Ovary (tissue), 9 donors: Measurements from ENCODE around the gene IGF2BP2. TPM values are rescaled to one million over a fixed set of nuclear protein-coding genes. Genes with fewer than 3 reads are reported as not detected.

Source experiments
- DNase-seq, 5 donors: peaks; one replicate each; pipeline ENCODE4 v3.0.0-alpha.2; 2019 to 2020
- H3K27ac ChIP-seq, 2 donors: fragments of 200-600 bp; one replicate each; pipeline versions ENCODE4 v1.5.1 to v1.8.0; 2019 to 2022
- H3K27me3 ChIP-seq: fragments of 200-600 bp; one replicate; pipeline ENCODE4 v1.8.0; 2022
- H3K36me3 ChIP-seq: fragments of 200-600 bp; sonication (generic); one replicate; pipeline ENCODE4 v1.5.1; 2019
- H3K4me1 ChIP-seq: one replicate; pipeline ENCODE4 v1.8.1; 2013; ENCODE audit warnings: mild to moderate bottlenecking, moderate library complexity; ENCODE audit not compliant: insufficient read depth
- H3K4me3 ChIP-seq: fragments of 200-600 bp; sonication (generic); one replicate; pipeline ENCODE4 v1.5.1; 2017
- H3K9me3 ChIP-seq, 2 donors: fragments of 200-600 bp in 1 of 2; sonication (generic) in 1 of 2; one replicate each; pipeline versions ENCODE4 v1.5.1 to v1.8.1; 2013 to 2019; ENCODE audit warnings: mild to moderate bottlenecking in 1 of 2, moderate library complexity in 1 of 2
- EP300 ChIP-seq: sonication (generic); formaldehyde crosslinking; IDR thresholded peaks from one replicate; pipeline ENCODE4 v1.6.1; 2017; ENCODE audit warnings: antibody characterized with exemption
- POLR2A ChIP-seq: fragments of 450-650 bp; IDR thresholded peaks from one replicate; pipeline ENCODE4 v1.6.1; 2017; ENCODE audit warnings: antibody characterized with exemption, mild to moderate bottlenecking, moderate library complexity
- WGBS, 3 donors: extraction: QIAGEN DNeasy Blood & Tissue Kit in 1 of 3; methylation state at CpG; one replicate each; pipeline versions ENCODE4 v1.1.5 to v1.1.7; 2013 to 2017; 5-methylcytosine and 5-hydroxymethylcytosine counted together
- intact Hi-C, 4 donors: fragments of 100-400 bp; cut with DNase I; formaldehyde crosslinking; loops; one replicate each; pipeline versions ENCODE4 v1.11.0 to v1.15.1; 2022 to 2023
- polyA plus RNA-seq, 2 donors: library from polyadenylated mRNA; stranded (reverse); fragments of 200-250 nt in 1 of 2; fragments of 350-450 nt in 1 of 2; fragmentation: Illumina TruSeq in 1 of 2; extraction: RNeasy Lipid Tissue Mini Kit (QIAGEN cat#74804) in 1 of 2; gene quantifications; one replicate each; pipeline ENCODE4 v1.2.3, GENCODE V29; 2013 to 2014
- total RNA-seq, 7 donors: library from RNA; depleted of rRNA in 2 of 7; stranded (reverse); fragments of >200 nt in 2 of 7; fragmentation: NEBNext Ultra II Directional in 3 of 7; extraction: Animal tissue kit (Norgen Biotek cat#: 25700) in 3 of 7; gene quantifications; one replicate each; pipeline versions ENCODE4 v1.1.0 to v1.2.4, GENCODE V29; 2016 to 2023
- TF ChIP-seq, protein P1 (sequence below), 3 donors: fragments of 450-650 bp in 2 of 3; fragments of 200-600 bp in 1 of 3; IDR thresholded peaks; one replicate each; pipeline versions ENCODE4 v1.5.1 to v1.8.0; 2016 to 2022; ENCODE audit warnings: antibody characterized with exemption in 3 of 3, mild to moderate bottlenecking in 1 of 3
- donor health status: DM: no; HTN: no; CAD: no; lungs with moderate emphysema.
- donor health status: DM: no; HTN: no; CAD: no.
- donor health status: Bipolar disorder and iron deficiency.
- donor health status: DM: yes; HTN: yes; CAD: no.
- donor health status: DM: no; HTN: no; CAD: no.
- donor health status: DM: yes; HTN: yes; CAD: no.

The IGF2BP2 gene
- total and polyA plus RNA-seq, 9 donors: 4.6 to 31.1 (median 13.7) TPM

- no peak for DNase-seq
- no peaks in the 10 kb centered on the region for H3K36me3 ChIP-seq
- no peaks in the 10 kb centered on the region for H3K4me1 ChIP-seq
- no peaks in the 10 kb centered on the region for H3K9me3 ChIP-seq
- WGBS, 3 donors: 93 to 100% (median 97%) methylated on average over 2 of the region's 2 CpGs
- no peak overlapping the region for H3K4me3 ChIP-seq
- no peak overlapping the region for H3K27ac ChIP-seq
- no peaks in the 10 kb centered on the region for H3K27me3 ChIP-seq
- no peak for TF ChIP-seq POLR2A
- no peak for TF ChIP-seq EP300
- TF ChIP-seq, protein P1, sequence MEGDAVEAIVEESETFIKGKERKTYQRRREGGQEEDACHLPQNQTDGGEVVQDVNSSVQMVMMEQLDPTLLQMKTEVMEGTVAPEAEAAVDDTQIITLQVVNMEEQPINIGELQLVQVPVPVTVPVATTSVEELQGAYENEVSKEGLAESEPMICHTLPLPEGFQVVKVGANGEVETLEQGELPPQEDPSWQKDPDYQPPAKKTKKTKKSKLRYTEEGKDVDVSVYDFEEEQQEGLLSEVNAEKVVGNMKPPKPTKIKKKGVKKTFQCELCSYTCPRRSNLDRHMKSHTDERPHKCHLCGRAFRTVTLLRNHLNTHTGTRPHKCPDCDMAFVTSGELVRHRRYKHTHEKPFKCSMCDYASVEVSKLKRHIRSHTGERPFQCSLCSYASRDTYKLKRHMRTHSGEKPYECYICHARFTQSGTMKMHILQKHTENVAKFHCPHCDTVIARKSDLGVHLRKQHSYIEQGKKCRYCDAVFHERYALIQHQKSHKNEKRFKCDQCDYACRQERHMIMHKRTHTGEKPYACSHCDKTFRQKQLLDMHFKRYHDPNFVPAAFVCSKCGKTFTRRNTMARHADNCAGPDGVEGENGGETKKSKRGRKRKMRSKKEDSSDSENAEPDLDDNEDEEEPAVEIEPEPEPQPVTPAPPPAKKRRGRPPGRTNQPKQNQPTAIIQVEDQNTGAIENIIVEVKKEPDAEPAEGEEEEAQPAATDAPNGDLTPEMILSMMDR (IDR thresholded peaks at IDR 0.05): no peak
- intact Hi-C loops: no loop called here
Observed at GRCh38 chr3:185691622-185692021, 133.2 kb downstream of the IGF2BP2 start.

DNA sequence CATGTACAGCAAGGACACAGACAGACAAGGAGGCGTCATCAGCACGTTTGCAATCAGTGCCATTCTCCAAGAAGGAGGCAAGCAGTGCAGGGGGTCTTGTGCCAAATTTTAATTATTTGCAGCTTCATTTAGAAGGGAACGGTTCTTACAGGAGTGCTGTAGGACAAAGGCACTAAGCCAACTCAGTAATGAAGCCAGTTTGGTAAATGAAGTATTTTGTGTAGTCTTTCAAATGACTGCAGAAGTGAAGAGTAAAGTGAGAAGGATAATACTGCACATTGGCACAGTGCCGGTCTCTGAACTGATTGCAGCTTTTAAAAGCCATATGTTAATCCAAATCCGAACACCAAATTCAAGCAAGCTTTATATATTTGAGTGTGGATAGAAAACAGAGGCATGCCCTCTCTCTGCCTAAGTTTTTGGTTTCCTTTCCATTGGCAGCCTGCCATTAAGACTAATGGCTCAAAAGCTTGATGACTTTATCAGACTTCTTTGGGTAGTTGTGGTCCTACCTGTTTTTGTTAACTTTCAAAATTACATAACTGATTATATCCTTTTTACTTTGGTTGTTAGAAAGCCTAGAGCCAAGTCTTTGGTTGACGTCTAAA lies 137.5 kb downstream of the IGF2BP2 start:
- no peaks in the 10 kb centered on the region for H3K36me3 ChIP-seq
- no peaks in the 10 kb centered on the region for H3K9me3 ChIP-seq
- H3K4me1 ChIP-seq: no peaks in the 10 kb centered on the region
- no peak for TF ChIP-seq POLR2A
- TF ChIP-seq EP300: no peak
- TF ChIP-seq, protein P1 (IDR thresholded peaks at IDR 0.05): no peak
- no peak overlapping the region for H3K27ac ChIP-seq
- intact Hi-C loops: no loop called here
- DNase-seq: no peak
- no peaks in the 10 kb centered on the region for H3K27me3 ChIP-seq
- WGBS, 3 donors: 66 to 77% (median 71%) methylated on average over 6 of the region's 6 CpGs
- H3K4me3 ChIP-seq: no peak overlapping the region

DNA sequence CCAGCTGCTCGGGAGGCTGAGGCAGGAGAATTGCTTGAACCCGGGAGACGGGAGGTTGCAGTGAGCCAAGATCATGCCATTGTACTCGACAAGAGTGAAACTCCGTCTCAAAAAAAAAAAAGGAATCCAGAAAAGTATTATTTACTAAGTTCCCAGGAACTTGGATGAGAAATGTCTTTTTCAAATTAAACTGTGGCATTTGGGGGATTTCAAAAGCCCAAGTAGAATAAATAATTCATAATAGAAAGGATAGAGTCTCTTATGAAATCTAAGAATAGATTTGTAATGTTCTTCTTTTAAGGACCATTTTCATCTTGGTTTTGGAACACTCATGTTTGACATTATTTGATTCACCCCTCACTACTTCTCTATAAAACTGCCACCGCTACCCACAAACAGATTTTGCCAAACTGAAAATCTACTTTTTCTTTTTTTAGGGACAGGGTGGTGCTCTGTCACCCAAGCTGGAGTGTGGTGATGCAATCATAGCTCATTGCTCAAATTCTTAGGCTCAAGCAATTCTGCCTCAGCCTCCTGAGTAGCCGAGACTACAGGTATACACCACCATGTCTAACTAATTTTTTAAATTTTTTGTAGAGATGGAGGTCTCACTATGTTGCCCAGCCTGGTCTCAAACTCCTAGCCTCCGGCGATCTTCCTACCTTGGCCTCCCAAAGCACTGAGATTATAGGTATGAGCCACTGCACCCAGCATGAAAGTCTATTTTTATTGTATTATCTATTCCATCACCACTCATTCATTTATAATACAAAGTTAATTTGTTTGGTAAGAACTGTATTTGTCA lies 139.4 kb downstream of the IGF2BP2 start:
- no peak for DNase-seq
- Histone ChIP-seq H3K4me3 (no peak overlapping the region), H3K27me3 (no peaks in the 10 kb centered on the region), H3K9me3 (no peaks in the 10 kb centered on the region), H3K36me3 (no peaks in the 10 kb centered on the region), H3K4me1 (no peaks in the 10 kb centered on the region), H3K27ac (no peak overlapping the region)
- TF ChIP-seq, protein P1 (IDR thresholded peaks at IDR 0.05): no peak
- no peak for TF ChIP-seq POLR2A
- no peak for TF ChIP-seq EP300
- intact Hi-C loops: no loop called here
- WGBS, 3 donors: 92 to 97% (median 94%) methylated on average over 9 of the region's 9 CpGs

- Histone ChIP-seq H3K4me1 (no peaks in the 10 kb centered on the region), H3K27ac (no peak overlapping the region), H3K36me3 (no peaks in the 10 kb centered on the region), H3K4me3 (no peak overlapping the region), H3K9me3 (no peaks in the 10 kb centered on the region), H3K27me3 (no peaks in the 10 kb centered on the region)
- 37 to 43% (median 40%) methylated on average over 4 of the region's 4 CpGs for WGBS, 3 donors
- intact Hi-C loops: no loop called here
- no peak for DNase-seq
- TF ChIP-seq, protein P1 (IDR thresholded peaks at IDR 0.05): no peak
- no peak for TF ChIP-seq EP300
Observed at GRCh38 chr3:185680231-185680630, 144.6 kb downstream of the IGF2BP2 start.
